HEK293 (cell line): ENCODE measurements around the gene ARMCX6.

Experiments used
- KLF10 ChIP-seq: fragments of 450-650 bp; IDR thresholded peaks from 2 replicates; pipeline ENCODE4 v1.5.1; 2018; ENCODE audit warnings: missing biosample characterization, mild to moderate bottlenecking, missing genetic modification characterization
- OVOL3 ChIP-seq: fragments of 450-650 bp; formaldehyde crosslinking; IDR thresholded peaks from 2 replicates; pipeline ENCODE4 v1.5.1; 2016; ENCODE audit warnings: missing biosample characterization, missing genetic modification characterization
- PRDM2 ChIP-seq: fragments of 450-650 bp; formaldehyde crosslinking; IDR thresholded peaks from 2 replicates; pipeline ENCODE4 v1.5.1; 2016; ENCODE audit warnings: missing biosample characterization, missing genetic modification characterization, borderline replicate concordance
- ZBTB11 ChIP-seq: fragments of 450-650 bp; formaldehyde crosslinking; conservative IDR thresholded peaks from 2 replicates; pipeline ENCODE4 v1.5.1; 2016; ENCODE audit warnings: low read depth, missing biosample characterization, missing genetic modification characterization
- ZBTB17 ChIP-seq: fragments of 450-650 bp; formaldehyde crosslinking; IDR thresholded peaks from 2 replicates; pipeline ENCODE4 v1.5.1; 2016; ENCODE audit warnings: missing biosample characterization, missing genetic modification characterization
- ZBTB7A ChIP-seq: fragments of 450-650 bp; formaldehyde crosslinking; IDR thresholded peaks from 2 replicates; pipeline ENCODE4 v1.5.1; 2016; ENCODE audit warnings: low read depth, missing biosample characterization, missing genetic modification characterization
- ZFP3 ChIP-seq: fragments of 450-650 bp; formaldehyde crosslinking; IDR thresholded peaks from 2 replicates; pipeline ENCODE4 v1.5.1; 2016; ENCODE audit warnings: low read depth, missing biosample characterization, missing genetic modification characterization
- ZFP41 ChIP-seq: fragments of 450-650 bp; formaldehyde crosslinking; IDR thresholded peaks from 2 replicates; pipeline ENCODE4 v1.5.1; 2016; ENCODE audit warnings: missing biosample characterization, missing genetic modification characterization, borderline replicate concordance
- ZNF140 ChIP-seq: fragments of 450-650 bp; formaldehyde crosslinking; IDR thresholded peaks from 2 replicates; pipeline ENCODE4 v1.5.1; 2016; ENCODE audit warnings: missing biosample characterization, missing genetic modification characterization
- ZNF148 ChIP-seq: fragments of 450-650 bp; formaldehyde crosslinking; IDR thresholded peaks from 2 replicates; pipeline ENCODE4 v1.5.0; 2017; ENCODE audit warnings: missing biosample characterization, missing genetic modification characterization, borderline replicate concordance
- ZNF280D ChIP-seq: fragments of 450-650 bp; formaldehyde crosslinking; IDR thresholded peaks from 2 replicates; pipeline ENCODE4 v1.5.1; 2016; ENCODE audit warnings: missing biosample characterization, missing genetic modification characterization
- ZNF292 ChIP-seq: fragments of 450-650 bp; formaldehyde crosslinking; IDR thresholded peaks from 2 replicates; pipeline ENCODE4 v1.5.1; 2016; ENCODE audit warnings: low read depth, missing biosample characterization, missing genetic modification characterization, borderline replicate concordance
- ZNF426 ChIP-seq: fragments of 450-650 bp; formaldehyde crosslinking; IDR thresholded peaks from 2 replicates; pipeline ENCODE4 v1.5.1; 2017; ENCODE audit warnings: missing biosample characterization, missing genetic modification characterization, mild to moderate bottlenecking, inconsistent platforms, moderate library complexity
- ZNF449 ChIP-seq: fragments of 450-650 bp; formaldehyde crosslinking; IDR thresholded peaks from 2 replicates; pipeline ENCODE4 v1.5.1; 2017; ENCODE audit warnings: missing biosample characterization, mild to moderate bottlenecking, missing genetic modification characterization, moderate library complexity
- ZNF561 ChIP-seq: fragments of 450-650 bp; IDR thresholded peaks from 2 replicates; pipeline ENCODE4 v1.5.1; 2018; ENCODE audit warnings: missing biosample characterization, missing genetic modification characterization, borderline replicate concordance
- ZNF747 ChIP-seq: fragments of 450-650 bp; formaldehyde crosslinking; IDR thresholded peaks from 2 replicates; pipeline ENCODE4 v1.5.1; 2016; ENCODE audit warnings: missing biosample characterization, missing genetic modification characterization
- TF ChIP-seq, protein P1 (sequence below): fragments of 450-650 bp; formaldehyde crosslinking; IDR thresholded peaks from 2 replicates; pipeline ENCODE4 v1.5.1; 2016; ENCODE audit warnings: missing biosample characterization, missing genetic modification characterization

ARMCX6 gene

DNA sequence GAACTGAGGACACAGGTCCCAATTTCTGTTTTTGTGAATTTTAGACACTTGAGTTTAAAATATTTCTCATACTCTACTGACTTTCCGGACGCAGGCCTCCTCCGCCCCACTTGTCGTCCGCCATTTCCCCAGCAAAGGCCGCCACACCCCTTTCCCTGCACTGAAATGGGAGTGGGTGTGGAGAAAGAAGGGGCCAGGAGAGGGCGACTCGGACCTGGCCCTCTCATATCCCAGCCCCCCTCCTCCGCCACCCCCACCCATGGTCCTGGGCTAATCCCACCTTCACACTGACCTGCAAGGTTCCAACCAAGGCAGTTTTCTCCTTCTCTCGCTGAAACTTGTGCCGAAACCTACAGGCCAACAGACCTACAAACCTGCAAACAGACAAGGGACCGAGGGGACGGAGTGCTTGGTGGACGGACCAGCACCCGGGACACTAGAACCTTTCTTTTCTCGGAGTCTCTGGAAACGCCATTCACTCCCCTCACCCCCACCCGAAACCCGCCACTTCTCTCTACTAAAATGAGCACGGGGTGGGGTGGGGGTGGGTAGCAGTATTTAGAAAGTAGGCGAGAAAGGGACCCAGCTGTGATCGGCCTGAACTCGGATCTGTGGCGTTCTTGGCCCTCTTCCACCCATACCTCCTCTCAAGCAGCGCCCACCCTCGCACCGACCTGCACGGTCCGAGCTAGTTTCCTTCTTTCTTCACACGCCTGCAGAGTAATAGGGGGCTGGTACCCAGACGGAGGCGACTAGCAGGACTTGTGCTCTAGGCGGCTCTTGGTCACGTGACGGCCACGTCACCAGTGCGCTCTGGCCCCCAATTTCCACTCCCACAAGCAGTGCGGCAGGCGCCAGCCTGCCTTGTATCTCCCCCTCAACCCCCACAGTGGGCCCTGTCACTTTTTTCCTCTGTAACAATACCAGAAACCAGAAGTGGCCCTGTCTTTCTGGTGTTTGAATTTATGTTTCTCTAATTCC, at the start of gene ARMCX6 (continued):
- TF ChIP-seq ZFP41 (tag by site-specific recombination) (no peak), PRDM2 (no peak), ZNF292 (tag by site-specific recombination) (no peak), ZNF747 (tag by site-specific recombination) (no peak), ZFP3 (tag by site-specific recombination) (no peak), ZNF140 (tag by site-specific recombination) (no peak), ZBTB7A (tag by site-specific recombination) (no peak), ZNF426 (tag by site-specific recombination) (no peak), ZNF280D (no peak), KLF10 (tag by site-specific recombination) (peak; percentile 29; the same call in 1 of the 2 replicates), ZBTB11 (peak; percentile 42; the same call in 1 of the 2 replicates), ZNF561 (tag by site-specific recombination) (no peak), OVOL3 (tag by site-specific recombination) (no peak), ZNF148 (no peak), ZBTB17 (0 out of 2 replicates have a peak, but pooled peaks have one; percentile 13), ZNF449 (tag by site-specific recombination) (no peak)
- TF ChIP-seq, protein P1, sequence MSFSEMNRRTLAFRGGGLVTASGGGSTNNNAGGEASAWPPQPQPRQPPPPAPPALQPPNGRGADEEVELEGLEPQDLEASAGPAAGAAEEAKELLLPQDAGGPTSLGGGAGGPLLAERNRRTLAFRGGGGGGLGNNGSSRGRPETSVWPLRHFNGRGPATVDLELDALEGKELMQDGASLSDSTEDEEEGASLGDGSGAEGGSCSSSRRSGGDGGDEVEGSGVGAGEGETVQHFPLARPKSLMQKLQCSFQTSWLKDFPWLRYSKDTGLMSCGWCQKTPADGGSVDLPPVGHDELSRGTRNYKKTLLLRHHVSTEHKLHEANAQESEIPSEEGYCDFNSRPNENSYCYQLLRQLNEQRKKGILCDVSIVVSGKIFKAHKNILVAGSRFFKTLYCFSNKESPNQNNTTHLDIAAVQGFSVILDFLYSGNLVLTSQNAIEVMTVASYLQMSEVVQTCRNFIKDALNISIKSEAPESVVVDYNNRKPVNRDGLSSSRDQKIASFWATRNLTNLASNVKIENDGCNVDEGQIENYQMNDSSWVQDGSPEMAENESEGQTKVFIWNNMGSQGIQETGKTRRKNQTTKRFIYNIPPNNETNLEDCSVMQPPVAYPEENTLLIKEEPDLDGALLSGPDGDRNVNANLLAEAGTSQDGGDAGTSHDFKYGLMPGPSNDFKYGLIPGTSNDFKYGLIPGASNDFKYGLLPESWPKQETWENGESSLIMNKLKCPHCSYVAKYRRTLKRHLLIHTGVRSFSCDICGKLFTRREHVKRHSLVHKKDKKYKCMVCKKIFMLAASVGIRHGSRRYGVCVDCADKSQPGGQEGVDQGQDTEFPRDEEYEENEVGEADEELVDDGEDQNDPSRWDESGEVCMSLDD (tag by site-specific recombination) = no peak
